GM18867 (cell line): ENCODE data around the gene ZMIZ2.
"Not testable (repeated sequence)": the region's sequence is repeated elsewhere in the genome, so short reads cannot be mapped to it uniquely, and the experiment has no call there.

Experiments used
- ATAC-seq: cut with Tn5 transposase; IDR thresholded peaks from one replicate; pipeline ENCODE4 v1.9.1; 2021; ENCODE audit warnings: mild to moderate bottlenecking, moderate library complexity; ENCODE audit not compliant: unreplicated experiment

ZMIZ2 gene

DNA sequence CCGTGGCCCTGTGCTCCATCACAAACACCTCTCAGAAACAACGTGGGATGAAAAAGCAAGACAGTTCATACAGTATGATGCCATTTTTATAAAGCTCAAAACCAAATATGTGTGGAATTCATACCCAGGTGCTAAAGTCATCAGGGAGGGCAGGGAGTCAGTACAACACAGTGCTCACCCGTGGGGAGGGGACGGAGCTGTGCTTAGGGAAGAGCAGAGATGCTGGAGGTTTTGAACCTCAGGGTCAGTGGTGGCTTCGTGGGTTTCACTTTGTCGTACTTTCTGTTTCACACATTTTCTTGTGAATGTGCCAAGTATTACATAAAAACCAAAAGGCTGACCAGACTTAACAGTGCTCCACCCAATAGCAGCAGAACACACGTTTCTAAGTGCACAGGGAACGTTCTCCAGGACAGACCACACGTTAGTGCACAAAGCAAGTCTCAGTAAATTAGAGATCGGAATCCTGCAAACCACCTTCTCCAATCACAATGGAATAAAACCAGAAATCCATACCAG lies 21.2 kb downstream of the ZMIZ2 start:
- ATAC-seq, result peak; percentile 75

DNA sequence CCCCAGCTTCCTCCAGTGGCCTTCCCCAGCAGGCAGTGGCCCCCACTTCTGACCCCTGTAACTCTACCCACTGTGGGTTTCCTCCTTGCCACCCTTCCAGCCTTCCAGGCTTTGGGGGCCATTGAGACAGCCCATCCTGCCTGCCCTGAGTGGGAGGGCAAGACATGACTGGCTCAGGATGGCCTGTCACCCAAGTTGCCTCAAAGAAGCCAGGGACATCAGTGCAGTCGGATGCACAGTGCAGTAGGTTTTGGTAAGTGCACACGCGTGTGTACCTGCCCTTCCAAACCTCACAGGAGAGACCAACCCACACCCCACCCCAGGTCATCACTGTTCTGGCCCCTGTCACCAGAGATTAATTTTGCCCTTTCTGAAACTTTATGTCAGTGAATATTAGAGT lies 22.7 kb downstream of the ZMIZ2 start:
- ATAC-seq, result no peak

DNA sequence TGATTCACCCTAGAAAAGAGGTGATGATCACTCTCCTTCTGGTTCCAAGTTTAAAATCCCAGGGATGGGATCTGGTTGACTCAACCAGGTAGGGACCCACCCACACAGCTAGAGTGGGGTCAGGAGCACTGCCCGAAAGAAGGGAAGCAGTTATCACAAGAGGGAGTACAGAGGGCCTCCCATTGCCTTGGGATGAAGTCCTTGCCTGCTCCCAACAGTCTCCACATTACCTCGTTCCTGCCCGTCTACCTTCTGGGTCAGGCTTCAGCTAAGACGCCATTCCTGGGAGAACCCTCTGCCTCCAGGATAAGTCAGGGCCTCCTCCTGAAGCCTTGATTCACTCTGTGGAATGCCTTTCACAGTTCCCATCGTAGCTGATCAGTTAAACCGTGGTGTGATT lies 23.8 kb downstream of the ZMIZ2 start:
- ATAC-seq, result no peak

DNA sequence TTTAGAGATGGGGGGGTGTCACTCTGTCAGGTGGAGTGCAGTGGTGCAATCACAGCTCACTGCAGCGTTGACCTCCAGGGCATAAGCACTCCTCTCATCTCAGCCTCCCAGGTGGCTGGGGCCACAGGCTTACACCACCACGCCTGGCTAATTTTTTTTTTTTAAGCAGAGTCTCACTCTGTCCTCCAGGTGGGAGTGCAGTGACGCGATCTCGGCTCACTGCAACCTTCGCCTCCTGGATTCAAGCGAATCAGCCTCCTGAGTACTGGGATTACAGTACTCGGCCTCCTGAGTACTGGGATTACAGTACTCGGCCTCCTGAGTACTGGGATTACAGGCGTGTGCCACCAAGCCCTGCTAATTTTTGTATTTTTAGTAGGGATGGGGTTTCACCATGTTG lies 24.2 kb downstream of the ZMIZ2 start:
- ATAC-seq, result no peak

DNA sequence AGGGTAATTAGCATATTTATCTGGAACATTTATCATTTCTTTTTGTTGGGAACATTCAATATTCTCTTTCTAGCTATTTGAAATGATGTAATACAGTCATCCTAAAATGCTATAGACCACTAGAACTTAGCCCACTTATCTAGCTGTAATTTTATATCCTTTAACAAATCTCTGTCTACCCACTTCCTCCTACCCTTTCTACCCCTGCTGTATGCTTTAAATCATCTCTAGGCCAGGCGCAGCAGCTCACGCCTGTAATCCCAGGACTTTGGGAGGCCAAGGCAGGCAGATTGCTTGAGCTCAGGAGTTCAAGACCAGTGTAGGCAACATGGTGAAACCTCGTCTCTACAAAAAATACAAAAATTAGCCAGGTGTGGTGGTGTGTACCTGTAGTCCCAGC lies 25.8 kb downstream of the ZMIZ2 start:
- not testable (repeated sequence) for ATAC-seq

DNA sequence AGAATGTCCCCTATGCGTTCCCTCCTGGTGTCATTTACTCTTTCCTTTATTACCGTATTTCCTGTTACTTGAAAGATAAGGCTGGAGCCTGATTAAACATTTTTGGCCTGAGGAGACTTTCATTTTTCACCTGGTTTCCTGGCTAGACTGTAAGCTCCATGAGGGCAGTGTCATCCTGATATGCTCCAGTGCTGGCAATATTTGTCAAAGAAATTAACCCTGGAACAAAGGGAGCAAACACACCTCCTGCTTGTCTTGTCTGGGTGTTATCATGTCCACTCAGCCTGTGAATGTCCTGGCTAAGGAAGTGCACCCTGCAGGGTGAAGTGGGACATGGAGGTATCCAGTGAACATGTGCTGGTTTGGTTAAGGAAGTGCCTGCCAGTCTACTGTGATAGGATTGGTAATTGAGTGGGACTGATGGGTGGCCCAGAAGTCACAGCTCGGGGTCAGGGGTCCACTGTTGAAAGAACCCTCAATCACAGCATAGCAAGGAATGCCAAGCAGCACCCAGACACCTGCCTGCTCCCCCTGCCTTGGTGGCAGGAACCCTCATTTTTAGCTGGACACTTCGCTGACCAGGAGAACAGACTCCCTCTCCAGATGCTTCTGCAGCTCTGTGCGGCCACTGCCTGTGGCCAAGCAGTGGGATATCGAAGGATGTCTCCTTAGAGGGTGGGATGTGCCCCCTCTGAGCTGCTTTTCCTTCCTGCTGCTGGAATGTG lies 26.9 kb downstream of the ZMIZ2 start:
- ATAC-seq, result no peak

DNA sequence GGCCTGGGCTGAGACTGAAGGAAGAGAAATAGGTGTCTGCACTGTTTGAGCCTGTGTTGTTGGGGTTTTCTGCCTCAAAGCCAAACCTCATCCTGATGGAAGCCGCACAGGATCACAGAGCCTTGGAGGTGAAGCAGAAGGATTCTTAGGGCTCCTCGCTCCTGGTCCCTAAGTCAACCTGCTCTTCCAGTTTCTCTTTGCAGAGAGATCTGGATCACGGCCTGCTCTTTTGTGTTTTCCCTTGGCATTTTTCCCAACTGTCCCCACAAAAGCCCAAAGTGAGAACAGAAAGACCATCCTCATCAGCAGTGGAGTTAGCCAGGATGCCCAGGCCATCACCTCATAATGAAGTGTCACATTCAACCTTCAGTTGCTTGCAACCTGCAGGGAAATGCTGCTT lies 27.6 kb downstream of the ZMIZ2 start:
- ATAC-seq, result no peak

DNA sequence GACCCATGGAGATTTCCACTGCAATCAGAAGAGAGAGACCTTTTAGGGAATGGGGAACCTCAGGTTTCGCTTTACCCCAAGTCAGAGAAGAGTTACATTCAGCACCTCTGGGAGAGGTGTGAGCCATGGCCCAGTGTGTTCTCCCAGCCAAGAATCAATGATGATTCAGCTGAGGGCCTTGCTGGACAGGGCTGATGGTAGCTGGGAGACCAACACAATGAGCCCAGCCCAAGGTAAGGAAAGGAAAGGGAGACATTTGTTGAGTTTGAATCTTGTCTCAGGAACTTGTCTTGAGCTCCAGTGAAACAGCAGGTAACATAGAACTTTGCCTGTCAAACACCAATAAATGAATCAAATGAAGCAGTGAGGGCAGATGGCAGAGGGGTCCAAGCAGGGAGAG lies 33.8 kb downstream of the ZMIZ2 start:
- ATAC-seq, result no peak

DNA sequence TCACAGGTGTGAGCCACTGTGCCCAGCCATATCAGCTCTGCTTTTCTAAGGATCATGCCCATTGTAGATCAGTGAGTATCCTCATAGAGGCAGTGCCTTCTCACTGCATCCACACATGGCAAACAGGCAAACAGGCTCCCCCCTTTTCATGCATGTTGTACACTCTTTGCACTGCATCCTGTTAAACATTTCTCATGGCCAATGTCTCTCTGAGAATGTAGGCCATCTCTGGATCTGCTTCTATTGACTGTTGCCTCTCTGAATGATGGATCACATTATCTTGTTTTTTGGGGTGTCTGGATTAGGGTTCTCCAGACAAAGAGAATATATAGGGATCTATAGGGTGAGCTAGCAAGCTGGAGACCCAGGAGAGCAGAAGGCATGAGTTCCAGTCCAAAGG lies 34.8 kb downstream of the ZMIZ2 start:
- no peak for ATAC-seq

DNA sequence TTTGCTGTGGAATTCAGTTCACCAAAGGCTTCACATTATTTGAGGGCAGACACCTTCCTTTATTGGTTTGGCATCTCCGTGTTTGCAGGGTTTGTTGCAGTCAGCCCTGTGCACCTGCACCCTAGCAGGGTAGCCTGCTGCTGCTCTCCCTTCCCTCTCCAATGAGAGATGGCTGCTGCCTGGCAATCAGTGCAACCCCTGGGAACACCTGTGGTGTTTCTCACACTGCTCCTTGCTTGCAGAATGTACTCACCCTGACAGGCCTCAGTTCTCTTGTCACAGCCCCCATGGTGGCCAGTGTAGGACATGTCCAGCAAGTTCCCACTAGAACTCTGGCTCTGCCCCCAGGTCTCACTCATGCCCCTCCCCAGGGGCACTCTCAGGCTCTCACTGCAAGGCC lies 35.7 kb downstream of the ZMIZ2 start:
- ATAC-seq, result no peak

DNA sequence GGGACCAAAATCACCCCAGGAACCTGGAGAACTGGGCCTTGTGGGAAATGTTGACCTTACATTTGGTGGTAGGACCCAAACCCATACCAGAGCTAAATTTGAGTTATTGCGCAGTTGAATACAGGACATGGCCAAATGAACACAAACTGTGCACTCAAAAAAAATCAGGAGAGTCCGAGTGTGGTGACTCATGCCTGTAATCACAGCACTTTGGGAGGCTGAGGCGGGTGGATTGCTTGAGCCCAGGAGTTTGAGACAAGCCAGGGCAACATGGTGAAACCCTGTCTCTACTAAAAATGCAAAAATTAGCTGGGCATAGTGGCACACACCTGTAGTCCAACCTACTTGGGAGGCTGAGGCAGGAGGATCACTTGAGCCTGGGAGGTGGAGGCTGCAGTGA lies 36.6 kb downstream of the ZMIZ2 start:
- not testable (repeated sequence) for ATAC-seq

DNA sequence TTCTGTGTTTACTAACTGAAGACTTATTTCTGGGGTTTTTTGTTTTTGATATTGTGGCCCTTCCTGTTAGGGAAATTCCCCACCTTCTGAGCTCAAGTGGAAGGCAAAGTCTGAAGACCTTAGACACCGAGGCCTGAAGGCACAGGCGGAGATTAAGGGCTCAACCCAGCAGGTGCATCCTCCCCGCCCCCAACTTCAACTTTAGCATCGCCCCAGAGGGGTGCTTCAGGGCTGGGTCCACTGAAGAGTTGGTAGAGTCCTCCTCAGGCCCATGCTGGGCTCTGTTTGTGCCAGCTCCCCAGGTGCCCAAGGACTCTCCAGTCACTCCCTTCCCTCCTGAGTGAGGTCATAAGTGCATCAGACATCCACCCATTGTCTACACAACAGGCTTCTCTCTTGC lies 38.4 kb downstream of the ZMIZ2 start:
- no peak for ATAC-seq

DNA sequence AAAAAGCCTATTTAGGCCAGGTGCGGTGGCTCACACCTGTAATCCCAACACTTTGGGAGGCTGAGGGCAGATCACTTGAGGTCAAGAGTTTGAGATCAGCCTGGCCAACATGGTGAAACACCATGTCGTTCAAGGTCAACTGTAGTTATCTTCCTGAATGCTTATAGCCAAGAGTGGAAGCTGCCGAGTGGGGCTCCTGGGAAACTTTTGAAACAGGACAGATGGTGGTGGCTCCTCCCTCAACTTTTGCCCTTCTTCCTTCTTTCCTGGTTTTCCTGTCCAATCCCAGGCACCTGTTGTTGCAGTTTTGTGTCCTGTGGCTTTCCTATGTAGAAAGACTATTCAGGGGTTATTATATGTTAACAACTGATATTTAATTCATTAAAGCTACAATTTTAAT lies 39.1 kb downstream of the ZMIZ2 start:
- no peak for ATAC-seq

DNA sequence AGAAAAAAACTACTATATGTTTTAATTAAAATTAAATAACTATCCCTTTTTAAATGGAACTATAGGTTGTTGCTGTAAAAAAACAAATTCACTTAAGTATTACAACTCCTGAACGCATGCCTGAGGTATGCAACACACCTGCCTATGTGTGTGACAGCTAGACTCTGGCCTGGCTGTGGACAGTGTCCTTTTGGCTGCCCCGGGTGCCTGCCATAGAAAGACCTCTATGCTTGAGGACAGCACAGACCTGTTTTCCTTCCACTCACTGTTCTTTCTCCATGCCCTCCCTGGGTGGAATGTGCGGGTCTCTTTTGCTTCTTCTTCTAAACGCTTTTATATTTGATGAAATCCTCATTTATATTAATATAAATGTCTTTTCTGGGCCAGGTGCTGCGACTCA lies 41.3 kb downstream of the ZMIZ2 start:
- ATAC-seq, result no peak

DNA sequence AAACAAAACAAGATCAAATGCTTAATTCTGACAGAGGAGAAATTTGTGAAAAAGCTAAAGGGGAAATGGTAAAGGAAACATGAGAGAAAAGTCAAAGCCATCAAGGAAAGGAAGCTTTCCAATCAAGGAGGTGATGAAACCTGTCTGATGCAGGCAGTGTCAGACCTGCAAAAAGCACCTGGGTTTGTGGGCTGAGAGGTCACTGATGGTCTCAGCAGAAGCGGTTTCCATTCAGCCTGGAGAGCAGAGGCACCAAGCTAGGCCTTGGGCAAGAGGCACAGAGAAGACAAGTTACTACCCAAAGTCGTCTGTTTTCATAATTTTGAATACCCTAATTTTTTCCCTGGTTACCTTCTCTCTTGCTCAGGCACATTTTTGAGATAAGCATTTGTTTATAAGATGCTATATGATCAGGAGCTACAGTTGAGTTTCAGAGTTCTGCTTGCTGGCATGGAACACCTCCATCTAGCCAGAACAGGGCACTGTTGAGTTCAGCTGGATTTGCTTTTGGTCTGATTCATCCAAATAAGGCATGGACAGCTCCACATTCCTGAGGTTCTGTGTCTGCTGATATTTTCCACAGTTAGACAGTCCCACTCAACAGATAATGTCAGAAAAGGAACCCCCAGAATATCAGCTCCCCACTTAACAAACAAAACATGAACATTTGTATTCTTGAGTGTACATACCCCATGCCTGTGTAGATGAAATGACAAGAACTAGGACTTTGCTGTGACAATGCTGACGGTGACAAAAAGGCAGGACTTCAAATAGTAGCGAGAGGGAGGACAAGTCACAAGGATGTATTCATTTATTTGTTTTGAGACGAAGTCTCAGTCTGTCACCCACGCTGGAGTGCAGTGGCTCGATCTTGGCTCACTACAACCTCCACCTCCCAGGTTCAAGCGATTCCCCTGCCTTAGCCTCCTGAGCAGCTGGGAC lies 42.9 kb downstream of the ZMIZ2 start:
- no peak for ATAC-seq

DNA sequence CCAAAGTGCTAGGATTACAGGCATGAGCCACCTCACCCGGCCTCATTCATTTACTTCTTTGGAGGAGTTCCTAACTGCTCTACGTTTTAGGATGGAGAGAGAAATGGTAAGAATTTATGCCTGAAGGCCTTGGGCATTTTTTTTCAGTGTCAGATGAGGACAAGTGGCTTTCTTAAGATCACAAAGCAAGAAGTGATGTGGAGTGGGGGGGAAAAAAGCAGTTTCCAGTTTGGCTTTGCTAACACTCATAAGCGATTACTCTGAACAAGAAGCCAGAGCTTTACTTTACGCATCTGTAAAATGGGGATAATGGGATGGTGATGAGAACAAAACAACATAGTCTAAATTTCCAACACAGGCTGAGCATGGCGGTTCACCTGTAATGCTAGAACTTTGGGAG lies 45.3 kb downstream of the ZMIZ2 start:
- no peak for ATAC-seq

DNA sequence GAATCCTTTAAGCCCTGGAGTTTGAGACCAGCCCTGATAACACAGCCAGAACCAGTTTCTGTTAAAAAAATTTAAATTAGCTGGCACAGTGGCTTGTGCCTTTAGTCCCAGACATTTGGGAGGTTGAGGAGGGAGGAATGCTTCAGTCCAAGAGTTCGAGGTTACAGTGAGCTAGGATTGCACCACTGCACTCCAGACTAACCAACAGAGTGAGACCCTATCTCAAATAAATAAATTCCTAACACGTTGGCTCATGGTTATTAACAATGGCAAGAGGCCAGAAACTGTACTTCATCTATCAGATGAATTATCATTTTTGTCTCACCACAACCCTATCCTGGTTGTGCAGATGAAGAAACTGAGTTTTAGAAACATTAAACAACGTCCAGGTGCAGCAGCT lies 45.7 kb downstream of the ZMIZ2 start:
- ATAC-seq, result no peak

DNA sequence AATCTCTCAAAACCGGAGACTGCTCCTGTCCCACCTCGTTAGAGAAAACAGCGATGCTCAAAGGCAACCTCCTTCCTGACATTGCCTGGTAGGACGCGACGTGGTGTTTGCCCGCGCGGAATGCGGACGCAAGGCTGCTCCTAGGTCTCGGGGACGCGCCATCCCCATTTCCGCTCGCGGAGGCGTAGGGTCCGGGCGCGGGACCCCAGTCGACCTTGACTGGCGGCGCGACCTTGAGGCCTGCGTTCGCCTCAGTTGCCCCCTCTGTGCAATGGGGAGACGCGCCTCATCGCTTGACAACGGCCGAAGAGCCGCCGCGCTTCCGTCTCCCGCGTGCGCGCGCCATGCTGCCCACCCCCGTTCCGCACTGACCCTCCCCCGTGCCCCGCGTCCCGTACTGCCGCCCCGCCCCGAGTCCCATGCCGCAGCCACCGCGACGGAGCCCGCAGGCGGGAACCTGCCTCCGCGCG lies 47.4 kb downstream of the ZMIZ2 start:
- no peak for ATAC-seq

DNA sequence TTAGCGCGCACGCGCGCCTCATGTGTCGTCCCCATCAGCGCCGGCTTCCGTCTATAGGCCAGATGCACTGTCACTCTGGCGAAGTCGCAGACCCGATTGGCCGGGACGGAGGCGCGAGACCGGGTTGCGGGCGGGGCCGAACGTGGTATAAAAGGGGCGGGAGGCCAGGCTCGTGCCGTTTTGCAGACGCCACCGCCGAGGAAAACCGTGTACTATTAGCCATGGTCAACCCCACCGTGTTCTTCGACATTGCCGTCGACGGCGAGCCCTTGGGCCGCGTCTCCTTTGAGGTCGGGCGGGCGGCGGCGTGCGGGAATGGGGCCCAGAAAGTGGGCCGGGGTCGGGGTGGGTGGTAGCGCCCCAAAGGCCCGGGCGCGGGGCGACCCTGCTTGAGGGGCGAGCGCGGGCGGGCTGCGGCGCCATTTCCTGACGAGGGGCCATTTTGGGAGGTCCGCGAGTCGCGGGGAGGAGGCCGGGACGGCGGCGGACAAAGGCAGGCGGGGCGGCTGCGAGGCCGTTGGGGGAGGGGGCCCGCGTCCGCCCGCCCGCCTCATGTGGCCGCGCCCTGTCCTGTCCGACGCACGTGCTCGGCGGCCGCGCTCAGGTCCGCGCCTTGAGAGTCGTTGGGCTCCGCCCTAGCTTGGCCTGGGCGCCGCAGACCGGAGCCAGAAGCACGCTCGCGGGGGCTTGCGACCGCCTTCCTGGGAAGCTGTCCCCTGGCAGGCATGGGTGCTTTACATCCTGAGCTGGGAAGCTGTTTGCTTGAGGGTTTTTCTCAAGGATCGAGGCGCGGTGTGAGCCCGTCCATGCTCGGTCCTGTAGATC lies 48.1 kb downstream of the ZMIZ2 start, which contains the start of gene PPIA:
PPIA (plus strand) TSS at position 178 of the 825 bp plus-strand sequence; CDS start at position 222, 44 bp downstream.
- ATAC-seq, result peak; percentile 84

DNA sequence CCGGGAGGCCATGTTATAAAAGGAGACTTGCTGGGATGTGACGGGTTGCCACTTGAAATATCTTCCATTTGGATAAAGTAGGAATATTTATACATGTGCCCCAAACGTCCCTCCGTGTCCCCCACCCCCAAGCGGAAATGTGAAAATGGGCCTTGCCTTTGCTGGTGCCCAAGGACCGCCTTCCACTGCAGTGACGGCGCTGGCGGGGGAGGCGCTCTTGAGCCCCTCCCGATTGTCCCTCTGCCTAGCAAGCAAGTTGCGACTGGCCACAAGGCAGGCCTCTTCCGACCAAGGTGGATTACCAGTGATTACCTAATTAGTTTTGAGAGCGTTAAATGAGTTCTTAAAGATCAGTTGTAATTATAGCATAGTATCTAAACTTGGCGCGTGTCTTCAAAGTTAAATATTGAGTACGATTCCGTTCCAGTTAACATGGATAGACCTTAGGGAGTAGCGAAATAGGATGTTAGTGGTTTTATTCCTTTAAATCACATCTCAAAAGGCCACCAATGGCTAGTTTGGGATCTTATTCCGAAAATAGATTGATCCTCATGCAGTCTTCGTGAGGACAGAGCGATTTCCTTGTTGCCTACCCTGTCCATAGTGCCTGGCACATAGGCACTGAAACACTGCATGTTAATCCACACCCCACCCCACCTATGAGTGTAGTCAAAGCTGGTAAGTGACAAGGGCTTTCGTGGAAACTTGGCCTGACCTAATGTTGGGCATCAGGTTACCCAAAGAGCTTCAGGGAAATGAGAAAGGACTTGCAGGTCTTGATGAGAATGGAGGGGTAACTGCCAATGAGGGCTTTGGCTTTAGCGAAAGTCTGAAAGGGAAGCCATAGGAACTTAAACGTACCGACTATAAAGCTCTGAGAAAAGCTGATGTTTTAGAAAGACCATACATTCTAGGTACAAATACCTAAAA lies 48.9 kb downstream of the ZMIZ2 start:
- ATAC-seq, result peak; percentile 52
